ENCODE results near the gene TRPV2.

DNA sequence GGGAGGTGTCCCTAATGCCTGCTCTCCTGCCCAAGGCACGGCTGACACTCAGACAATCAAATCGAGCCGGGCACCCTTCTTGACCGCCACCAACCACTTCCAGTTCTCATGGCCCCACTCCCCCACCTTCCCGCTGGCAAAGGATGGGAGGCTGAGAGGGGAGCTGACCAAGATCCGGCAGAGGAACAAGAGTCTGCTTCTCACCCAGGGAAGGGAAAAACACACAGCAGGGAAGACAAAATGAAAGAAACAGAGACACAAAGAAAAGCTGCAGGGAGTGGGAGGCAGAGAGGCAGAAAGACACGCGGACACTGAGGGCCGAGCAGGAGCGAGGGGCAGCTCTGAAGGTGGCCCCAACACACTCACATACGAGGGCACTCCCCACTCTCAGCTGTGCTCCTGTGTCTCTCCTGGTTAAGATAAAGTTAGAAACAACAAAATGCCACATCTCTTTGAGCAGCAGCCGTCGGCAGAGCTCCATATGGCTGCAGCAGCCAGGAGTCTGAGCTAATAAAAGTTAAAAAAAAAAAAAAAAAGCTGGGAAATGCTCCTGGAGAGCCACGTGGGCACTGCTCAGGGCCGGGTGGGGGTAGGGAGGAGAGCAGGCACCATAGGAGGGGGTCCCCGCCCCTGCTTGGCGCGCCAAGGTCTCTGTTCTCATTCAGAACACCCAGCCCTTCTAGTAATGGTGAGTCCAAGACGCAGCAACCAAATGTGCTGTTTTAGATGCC, 69.2 kb downstream of the TRPV2 start:
- TF ChIP-seq, protein P1, sequence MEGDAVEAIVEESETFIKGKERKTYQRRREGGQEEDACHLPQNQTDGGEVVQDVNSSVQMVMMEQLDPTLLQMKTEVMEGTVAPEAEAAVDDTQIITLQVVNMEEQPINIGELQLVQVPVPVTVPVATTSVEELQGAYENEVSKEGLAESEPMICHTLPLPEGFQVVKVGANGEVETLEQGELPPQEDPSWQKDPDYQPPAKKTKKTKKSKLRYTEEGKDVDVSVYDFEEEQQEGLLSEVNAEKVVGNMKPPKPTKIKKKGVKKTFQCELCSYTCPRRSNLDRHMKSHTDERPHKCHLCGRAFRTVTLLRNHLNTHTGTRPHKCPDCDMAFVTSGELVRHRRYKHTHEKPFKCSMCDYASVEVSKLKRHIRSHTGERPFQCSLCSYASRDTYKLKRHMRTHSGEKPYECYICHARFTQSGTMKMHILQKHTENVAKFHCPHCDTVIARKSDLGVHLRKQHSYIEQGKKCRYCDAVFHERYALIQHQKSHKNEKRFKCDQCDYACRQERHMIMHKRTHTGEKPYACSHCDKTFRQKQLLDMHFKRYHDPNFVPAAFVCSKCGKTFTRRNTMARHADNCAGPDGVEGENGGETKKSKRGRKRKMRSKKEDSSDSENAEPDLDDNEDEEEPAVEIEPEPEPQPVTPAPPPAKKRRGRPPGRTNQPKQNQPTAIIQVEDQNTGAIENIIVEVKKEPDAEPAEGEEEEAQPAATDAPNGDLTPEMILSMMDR (conservative IDR thresholded peaks at IDR 0.05; ENCODE audit: low read depth in 2 of 2) = no peak
- TF ChIP-seq EZH2 (IDR thresholded peaks at IDR 0.05; ENCODE audit: low read depth, unreplicated experiment) (no peak), POLR2AphosphoS5 (IDR thresholded peaks at IDR 0.05; ENCODE audit: low read depth) (no peak), NANOG (IDR thresholded peaks at IDR 0.05; ENCODE audit: borderline replicate concordance) (no peak), ZNF114 (CRISPR knock-in tag; IDR thresholded peaks at IDR 0.05) (no peak), EZH2phosphoT487 (IDR thresholded peaks at IDR 0.05; ENCODE audit: unreplicated experiment) (no peak), JUNB (IDR thresholded peaks at IDR 0.05; ENCODE audit: unreplicated experiment) (no peak)
- TF ChIP-seq, protein P2, sequence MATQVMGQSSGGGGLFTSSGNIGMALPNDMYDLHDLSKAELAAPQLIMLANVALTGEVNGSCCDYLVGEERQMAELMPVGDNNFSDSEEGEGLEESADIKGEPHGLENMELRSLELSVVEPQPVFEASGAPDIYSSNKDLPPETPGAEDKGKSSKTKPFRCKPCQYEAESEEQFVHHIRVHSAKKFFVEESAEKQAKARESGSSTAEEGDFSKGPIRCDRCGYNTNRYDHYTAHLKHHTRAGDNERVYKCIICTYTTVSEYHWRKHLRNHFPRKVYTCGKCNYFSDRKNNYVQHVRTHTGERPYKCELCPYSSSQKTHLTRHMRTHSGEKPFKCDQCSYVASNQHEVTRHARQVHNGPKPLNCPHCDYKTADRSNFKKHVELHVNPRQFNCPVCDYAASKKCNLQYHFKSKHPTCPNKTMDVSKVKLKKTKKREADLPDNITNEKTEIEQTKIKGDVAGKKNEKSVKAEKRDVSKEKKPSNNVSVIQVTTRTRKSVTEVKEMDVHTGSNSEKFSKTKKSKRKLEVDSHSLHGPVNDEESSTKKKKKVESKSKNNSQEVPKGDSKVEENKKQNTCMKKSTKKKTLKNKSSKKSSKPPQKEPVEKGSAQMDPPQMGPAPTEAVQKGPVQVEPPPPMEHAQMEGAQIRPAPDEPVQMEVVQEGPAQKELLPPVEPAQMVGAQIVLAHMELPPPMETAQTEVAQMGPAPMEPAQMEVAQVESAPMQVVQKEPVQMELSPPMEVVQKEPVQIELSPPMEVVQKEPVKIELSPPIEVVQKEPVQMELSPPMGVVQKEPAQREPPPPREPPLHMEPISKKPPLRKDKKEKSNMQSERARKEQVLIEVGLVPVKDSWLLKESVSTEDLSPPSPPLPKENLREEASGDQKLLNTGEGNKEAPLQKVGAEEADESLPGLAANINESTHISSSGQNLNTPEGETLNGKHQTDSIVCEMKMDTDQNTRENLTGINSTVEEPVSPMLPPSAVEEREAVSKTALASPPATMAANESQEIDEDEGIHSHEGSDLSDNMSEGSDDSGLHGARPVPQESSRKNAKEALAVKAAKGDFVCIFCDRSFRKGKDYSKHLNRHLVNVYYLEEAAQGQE (IDR thresholded peaks at IDR 0.05; ENCODE audit: unreplicated experiment) = no peak

Measured in GM23338 (cell line).